T-helper 17 cell (primary cell): Measurements from ENCODE around the gene OR10K2. TPM values are rescaled to one million over a fixed set of nuclear protein-coding genes. Genes with fewer than 3 reads are reported as not detected.
"Not testable (repeated sequence)": the region's sequence is repeated elsewhere in the genome, so short reads cannot be mapped to it uniquely, and the experiment has no call there.

ENCODE experiments used
- ATAC-seq: fragments of 150-1000 bp; cut with Tn5 transposase; 2 replicates; pipeline ENCODE4 v1.10.0; 2021; ENCODE audit warnings: mild to moderate bottlenecking, moderate library complexity
- DNase-seq, 3 donors: peaks; one replicate each; pipeline versions ENCODE4 v3.0.0 to v3.0.0-alpha.2; 2020 to 2021
- H3K9me3 ChIP-seq: one replicate; pipeline ENCODE4 v1.7.0; 2013; ENCODE audit warnings: low read length, mild to moderate bottlenecking; ENCODE audit not compliant: control insufficient read depth, poor library complexity, severe bottlenecking
- H3K27ac Mint-ChIP-seq: one replicate; pipeline ENCODE4 v1.8.0; 2022; ENCODE audit warnings: mild to moderate bottlenecking, moderate library complexity, mixed read lengths
- H3K27me3 Mint-ChIP-seq: one replicate; pipeline ENCODE4 v1.8.0; 2022; ENCODE audit warnings: mixed read lengths
- H3K36me3 Mint-ChIP-seq: one replicate; pipeline ENCODE4 v1.8.0; 2022; ENCODE audit warnings: low read depth, mixed read lengths
- H3K4me1 Mint-ChIP-seq: one replicate; pipeline ENCODE4 v1.8.0; 2022; ENCODE audit warnings: mild to moderate bottlenecking, mixed read lengths
- H3K4me3 Mint-ChIP-seq: one replicate; pipeline ENCODE4 v1.8.0; 2022; ENCODE audit warnings: mild to moderate bottlenecking, moderate library complexity, mixed read lengths
- total RNA-seq, 4 donors: library from RNA in 2 of 4; stranded (reverse) in 2 of 4; gene quantifications; one replicate each; pipeline ENCODE4 v1.2.3 and lab custom pipeline; 2022 to 2026

The OR10K2 gene
- total RNA-seq (not detected), total RNA-seq (lab: John Stamatoyannopoulos, UW) (0 reads per million in 2 donors)

GRCh38 chr1:158426137-158426536 is at the start of gene OR10K2:
Gene OR10K2, minus strand, starts transcription at chr1:158426237. Its CDS starts 5,371 bp downstream, at chr1:158420866.
- Mint-ChIP-seq H3K4me1 (no peaks in the 10 kb centered on the region), H3K4me3 (no peak within 1 kb of the TSS), H3K36me3 (no peaks in the 10 kb centered on the region), H3K27me3 (peaks cover 16% of the 10 kb centered on the region), H3K27ac (no peak within 1 kb of the TSS)
- no peaks in the 10 kb centered on the region for H3K9me3 ChIP-seq
- ATAC-seq: no peak
- DNase-seq: no peak

GRCh38 chr1:158471920-158472319 is 45.9 kb upstream of the OR10K2 start, which contains the start of gene OR10R2:
Gene OR10R2, plus strand, starts transcription at chr1:158472220. Its CDS starts 106 bp downstream, at chr1:158472326.
- DNase-seq (no peak), ATAC-seq (no peak)
- Mint-ChIP-seq H3K27me3 (peaks cover 29% of the 10 kb centered on the region), H3K4me3 (no peak within 1 kb of the TSS), H3K27ac (no peak within 1 kb of the TSS), H3K36me3 (peaks cover 2% of the 10 kb centered on the region), H3K4me1 (peaks cover 2% of the 10 kb centered on the region)
- H3K9me3 ChIP-seq: no peaks in the 10 kb centered on the region

- Mint-ChIP-seq H3K27ac (peak within 1 kb of the TSS; percentile 21), H3K4me1 (no peaks in the 10 kb centered on the region), H3K36me3 (no peaks in the 10 kb centered on the region), H3K4me3 (no peak within 1 kb of the TSS), H3K27me3 (peaks cover 7% of the 10 kb centered on the region)
- ATAC-seq: no peak
- DNase-seq: no peak
- no peaks in the 10 kb centered on the region for H3K9me3 ChIP-seq
Measured at GRCh38 chr1:158461534-158461933, 35.5 kb upstream of the OR10K2 start, which contains the start of gene OR10K1. Gene OR10K1, plus strand, starts transcription at chr1:158461834. Its CDS starts 3,728 bp downstream, at chr1:158465562.

GRCh38 chr1:158458263-158458662 is 32.2 kb upstream of the OR10K2 start:
- H3K9me3 ChIP-seq: no peaks in the 10 kb centered on the region
- H3K36me3 Mint-ChIP-seq: no peaks in the 10 kb centered on the region
- DNase-seq (no peak), ATAC-seq (no peak)
- H3K4me3 Mint-ChIP-seq: no peak overlapping the region
- H3K4me1 Mint-ChIP-seq: no peaks in the 10 kb centered on the region
- H3K27ac Mint-ChIP-seq: no peak overlapping the region
- peaks cover 30% of the 10 kb centered on the region for H3K27me3 Mint-ChIP-seq

- ATAC-seq (no peak), DNase-seq (no peak)
- no peaks in the 10 kb centered on the region for H3K36me3 Mint-ChIP-seq
- no peak overlapping the region for H3K4me3 Mint-ChIP-seq
- H3K27me3 Mint-ChIP-seq: peaks cover 30% of the 10 kb centered on the region
- no peaks in the 10 kb centered on the region for H3K9me3 ChIP-seq
- H3K4me1 Mint-ChIP-seq: no peaks in the 10 kb centered on the region
- H3K27ac Mint-ChIP-seq: no peak overlapping the region
Measured at GRCh38 chr1:158457246-158457645, 31.2 kb upstream of the OR10K2 start.

- Mint-ChIP-seq H3K27ac (no peak overlapping the region), H3K36me3 (peaks cover 2% of the 10 kb centered on the region), H3K4me1 (no peaks in the 10 kb centered on the region), H3K4me3 (no peak overlapping the region), H3K27me3 (peaks cover 30% of the 10 kb centered on the region)
- DNase-seq (no peak), ATAC-seq (no peak)
- H3K9me3 ChIP-seq: no peaks in the 10 kb centered on the region
Measured at GRCh38 chr1:158454537-158454936, 28.5 kb upstream of the OR10K2 start.

- no peak for ATAC-seq
- peaks cover 4% of the 10 kb centered on the region for H3K36me3 Mint-ChIP-seq
- no peak overlapping the region for H3K27ac Mint-ChIP-seq
- no peaks in the 10 kb centered on the region for H3K9me3 ChIP-seq
- no peak for DNase-seq
- no peak overlapping the region for H3K4me3 Mint-ChIP-seq
- no peaks in the 10 kb centered on the region for H3K4me1 Mint-ChIP-seq
- peaks cover 23% of the 10 kb centered on the region for H3K27me3 Mint-ChIP-seq
Measured at GRCh38 chr1:158445376-158445775, 19.3 kb upstream of the OR10K2 start.

- no peak overlapping the region for H3K27ac Mint-ChIP-seq
- no peaks in the 10 kb centered on the region for H3K4me1 Mint-ChIP-seq
- no peaks in the 10 kb centered on the region for H3K9me3 ChIP-seq
- peaks cover 38% of the 10 kb centered on the region for H3K27me3 Mint-ChIP-seq
- H3K36me3 Mint-ChIP-seq: peaks cover 3% of the 10 kb centered on the region
- no peak overlapping the region for H3K4me3 Mint-ChIP-seq
- no peak for ATAC-seq
- no peak for DNase-seq
Measured at GRCh38 chr1:158434741-158435140, 8.7 kb upstream of the OR10K2 start.

- not testable (repeated sequence) for DNase-seq, ATAC-seq, H3K27ac Mint-ChIP-seq, H3K36me3 Mint-ChIP-seq, H3K4me3 Mint-ChIP-seq, H3K9me3 ChIP-seq, H3K4me1 Mint-ChIP-seq
- H3K27me3 Mint-ChIP-seq: peaks cover 27% of the 10 kb centered on the region
Measured at GRCh38 chr1:158430163-158430562, 4.1 kb upstream of the OR10K2 start.

- ATAC-seq: no peak
- no peak for DNase-seq
- Mint-ChIP-seq H3K27me3 (peaks cover 22% of the 10 kb centered on the region), H3K4me1 (no peaks in the 10 kb centered on the region), H3K4me3 (no peak overlapping the region), H3K27ac (no peak overlapping the region), H3K36me3 (no peaks in the 10 kb centered on the region)
- H3K9me3 ChIP-seq: no peaks in the 10 kb centered on the region
Measured at GRCh38 chr1:158425027-158425426, 1.0 kb downstream of the OR10K2 start.

- Mint-ChIP-seq H3K4me1 (peaks cover 2% of the 10 kb centered on the region), H3K36me3 (no peaks in the 10 kb centered on the region), H3K4me3 (no peak overlapping the region), H3K27ac (no peak overlapping the region), H3K27me3 (peaks cover 22% of the 10 kb centered on the region)
- DNase-seq (no peak), ATAC-seq (no peak)
- no peaks in the 10 kb centered on the region for H3K9me3 ChIP-seq
Measured at GRCh38 chr1:158422212-158422611, 3.8 kb downstream of the OR10K2 start.

- DNase-seq (no peak), ATAC-seq (no peak)
- Mint-ChIP-seq H3K4me3 (no peak overlapping the region), H3K36me3 (no peaks in the 10 kb centered on the region), H3K4me1 (peaks cover 2% of the 10 kb centered on the region), H3K27me3 (peaks cover 43% of the 10 kb centered on the region), H3K27ac (no peak overlapping the region)
- no peaks in the 10 kb centered on the region for H3K9me3 ChIP-seq
Measured at GRCh38 chr1:158417586-158417985, 8.5 kb downstream of the OR10K2 start.

GRCh38 chr1:158414651-158415345 is 11.2 kb downstream of the OR10K2 start:
- ATAC-seq (no peak), DNase-seq (no peak)
- H3K27me3 Mint-ChIP-seq: peaks cover 23% of the 10 kb centered on the region
- H3K4me1 Mint-ChIP-seq: peaks cover 2% of the 10 kb centered on the region
- H3K36me3 Mint-ChIP-seq: no peaks in the 10 kb centered on the region
- no peaks in the 10 kb centered on the region for H3K9me3 ChIP-seq
- H3K4me3 Mint-ChIP-seq: no peak overlapping the region
- H3K27ac Mint-ChIP-seq: no peak overlapping the region

- Mint-ChIP-seq H3K4me3 (no peak overlapping the region), H3K27me3 (peaks cover 29% of the 10 kb centered on the region), H3K27ac (no peak overlapping the region), H3K36me3 (no peaks in the 10 kb centered on the region), H3K4me1 (no peaks in the 10 kb centered on the region)
- DNase-seq (no peak), ATAC-seq (no peak)
- H3K9me3 ChIP-seq: no peaks in the 10 kb centered on the region
Measured at GRCh38 chr1:158407092-158407491, 18.9 kb downstream of the OR10K2 start.
